ENCODE measurements around the gene POC5. TPM values are rescaled to one million over a fixed set of nuclear protein-coding genes. Genes with fewer than 3 reads are reported as not detected.
A peak's percentile ranks its signal among the peaks of the same experiment; 100 is the strongest.

Gene POC5
- total RNA-seq (12.5 and 16.5 TPM in 2 replicates), polyA plus RNA-seq (9.3 and 15.4 TPM in 2 replicates)

GRCh38 chr5:75717082-75717922, at the start of gene POC5:
POC5 (minus strand) TSS chr5:75717437; CDS start chr5:75712937, 4,500 bp downstream.
- no peak for TF ChIP-seq CTCF (IDR thresholded peaks at IDR 0.05; ENCODE audit: low read depth, low read length)

GRCh38 chr5:75758116-75758515, 40.9 kb upstream of the POC5 start:
- Histone ChIP-seq H3K27me3 (peaks cover 8% of the 10 kb centered on the region), H3K9me3 (ENCODE audit: low read depth) (no peaks in the 10 kb centered on the region), H3K27ac (no peak overlapping the region), H3K4me1 (ENCODE audit: low read depth) (no peaks in the 10 kb centered on the region), H3K4me3 (no peak overlapping the region), H3K36me3 (no peaks in the 10 kb centered on the region)
- no peak for TF ChIP-seq CTCF (IDR thresholded peaks at IDR 0.05; ENCODE audit: low read depth, low read length)
- no peak for DNase-seq (ENCODE audit: low read depth in 1 of 2, low spot score in 1 of 2)

More at GRCh38 chr5:75717082-75717922, at the start of gene POC5:
- peak; percentile 97 for DNase-seq (ENCODE audit: low read depth in 1 of 2, low spot score in 1 of 2)
- Histone ChIP-seq H3K27ac (peak within 1 kb of the TSS; percentile 86), H3K4me1 (ENCODE audit: low read depth) (peaks cover 10% of the 10 kb centered on the region), H3K9me3 (ENCODE audit: low read depth) (no peaks in the 10 kb centered on the region), H3K27me3 (peaks cover 9% of the 10 kb centered on the region), H3K36me3 (no peaks in the 10 kb centered on the region), H3K4me3 (peak within 1 kb of the TSS; percentile 85)

GRCh38 chr5:75756981-75757380, 39.7 kb upstream of the POC5 start:
- Histone ChIP-seq H3K4me3 (no peak overlapping the region), H3K9me3 (ENCODE audit: low read depth) (no peaks in the 10 kb centered on the region), H3K4me1 (ENCODE audit: low read depth) (no peaks in the 10 kb centered on the region), H3K27me3 (peaks cover 8% of the 10 kb centered on the region), H3K36me3 (no peaks in the 10 kb centered on the region), H3K27ac (no peak overlapping the region)
- no peak for TF ChIP-seq CTCF (IDR thresholded peaks at IDR 0.05; ENCODE audit: low read depth, low read length)
- no peak for DNase-seq (ENCODE audit: low read depth in 1 of 2, low spot score in 1 of 2)

- Histone ChIP-seq H3K27me3 (peaks cover 8% of the 10 kb centered on the region), H3K4me3 (no peak overlapping the region), H3K36me3 (no peaks in the 10 kb centered on the region), H3K4me1 (ENCODE audit: low read depth) (no peaks in the 10 kb centered on the region), H3K9me3 (ENCODE audit: low read depth) (no peaks in the 10 kb centered on the region), H3K27ac (no peak overlapping the region)
- DNase-seq (ENCODE audit: low read depth in 1 of 2, low spot score in 1 of 2), result no peak
- TF ChIP-seq CTCF (IDR thresholded peaks at IDR 0.05; ENCODE audit: low read depth, low read length), result no peak
Measured at GRCh38 chr5:75756211-75756610, 39.0 kb upstream of the POC5 start.

- no peak overlapping the region for H3K4me3 ChIP-seq
- peaks cover 6% of the 10 kb centered on the region for H3K27me3 ChIP-seq
- DNase-seq (ENCODE audit: low read depth in 1 of 2, low spot score in 1 of 2), result no peak
- H3K9me3 ChIP-seq (ENCODE audit: low read depth), result no peaks in the 10 kb centered on the region
- no peaks in the 10 kb centered on the region for H3K36me3 ChIP-seq
- no peak for TF ChIP-seq CTCF (IDR thresholded peaks at IDR 0.05; ENCODE audit: low read depth, low read length)
- no peak overlapping the region for H3K27ac ChIP-seq
- H3K4me1 ChIP-seq (ENCODE audit: low read depth), result no peaks in the 10 kb centered on the region
Measured at GRCh38 chr5:75753182-75753581, 35.9 kb upstream of the POC5 start.
